NB4 (cell line): ENCODE data around the gene ZSCAN22.

Experiments
- DNase-seq: peaks from one replicate; pipeline ENCODE4 v3.0.0; 2010; ENCODE audit warnings: low read depth
- H3K4me3 ChIP-seq: one replicate; pipeline ENCODE4 v1.5.1; 2011; ENCODE audit warnings: mild to moderate bottlenecking, low read depth, low read length, moderate library complexity
- CTCF ChIP-seq: IDR thresholded peaks from one replicate; pipeline ENCODE4 v1.5.1; 2012; ENCODE audit warnings: low read depth, low read length
- MAX ChIP-seq: IDR thresholded peaks from 2 replicates; pipeline ENCODE4 v1.6.1; 2011; ENCODE audit warnings: low read depth, low read length
- MYC ChIP-seq: IDR thresholded peaks from 2 replicates; pipeline ENCODE4 v1.6.1; 2011; ENCODE audit warnings: low read depth, low read length
- POLR2A ChIP-seq: IDR thresholded peaks from 2 replicates; pipeline ENCODE4 v1.6.1; 2011; ENCODE audit warnings: mild to moderate bottlenecking; ENCODE audit not compliant: insufficient read length; ENCODE audit errors: extremely low read depth

ZSCAN22 gene

GRCh38 chr19:58279925-58280316 lies 46.9 kb upstream of the ZSCAN22 start:
- no peak for DNase-seq
- TF ChIP-seq MAX (no peak), CTCF (no peak), POLR2A (no peak), MYC (no peak)
- peak overlapping the region; percentile 76 for H3K4me3 ChIP-seq

- H3K4me3 ChIP-seq, result no peak overlapping the region
Observed at GRCh38 chr19:58284199-58284598, 42.6 kb upstream of the ZSCAN22 start.

GRCh38 chr19:58291943-58292342 lies 34.9 kb upstream of the ZSCAN22 start:
- no peak overlapping the region for H3K4me3 ChIP-seq
- no peak for DNase-seq
- TF ChIP-seq MAX (no peak), MYC (no peak), POLR2A (no peak), CTCF (no peak)

More at GRCh38 chr19:58284199-58284598, 42.6 kb upstream of the ZSCAN22 start:
- no peak for DNase-seq
- TF ChIP-seq MAX (no peak), CTCF (no peak), POLR2A (no peak), MYC (no peak)

- no peak overlapping the region for H3K4me3 ChIP-seq
- no peak for DNase-seq
- TF ChIP-seq MYC, result no peak
- TF ChIP-seq CTCF, result no peak
- no peak for TF ChIP-seq MAX
- no peak for TF ChIP-seq POLR2A
Observed at GRCh38 chr19:58294743-58295374, 31.9 kb upstream of the ZSCAN22 start.

GRCh38 chr19:58296104-58296503 lies 30.7 kb upstream of the ZSCAN22 start:
- TF ChIP-seq POLR2A, result no peak
- TF ChIP-seq MAX, result no peak
- TF ChIP-seq MYC, result no peak
- TF ChIP-seq CTCF, result no peak
- DNase-seq, result no peak
- H3K4me3 ChIP-seq, result no peak overlapping the region

- no peak for DNase-seq
- TF ChIP-seq MYC, result no peak
- TF ChIP-seq POLR2A, result no peak
- no peak for TF ChIP-seq CTCF
- TF ChIP-seq MAX, result no peak
- no peak overlapping the region for H3K4me3 ChIP-seq
Observed at GRCh38 chr19:58300620-58301019, 26.2 kb upstream of the ZSCAN22 start.
